ENCODE data around the gene TTC24.
"Not testable (repeated sequence)": the region's sequence is repeated elsewhere in the genome, so short reads cannot be mapped to it uniquely, and the experiment has no call there.

Gene TTC24

DNA sequence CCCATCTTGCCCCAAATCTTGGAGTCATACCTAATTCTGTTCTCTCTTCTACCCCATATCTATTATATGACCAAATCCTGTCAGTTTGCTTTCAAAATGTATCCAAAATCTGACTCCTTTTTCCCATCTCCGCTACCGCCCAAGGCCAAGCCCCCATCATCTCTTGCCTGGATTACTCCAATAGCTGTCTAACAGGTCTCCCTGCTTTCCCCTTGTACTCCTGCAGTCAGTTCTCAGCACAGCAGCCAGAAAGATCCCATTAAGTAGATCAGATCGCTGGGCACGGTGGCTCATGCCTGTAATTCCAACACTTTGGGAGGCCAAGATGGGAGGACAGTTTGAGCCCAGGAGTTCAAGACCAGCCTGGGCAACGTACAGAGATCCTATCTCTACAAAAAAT is 27.0 kb upstream of the TTC24 start:
- POLR2A ChIA-PET: no interaction called here
- Histone ChIP-seq H3K36me3 (ENCODE audit: control insufficient read depth in 4 of 4, insufficient read depth in 4 of 4, low read length in 3 of 4) (peaks cover 10 to 57% (median 38%) of the 10 kb centered on the region in 4 experiments), H3K27ac (ENCODE audit: insufficient read depth in 1 of 2, low read depth in 1 of 2, low read length in 2 of 2, poor library complexity in 1 of 2, severe bottlenecking in 2 of 2) (no peak overlapping the region), H3K9me3 (ENCODE audit: control extremely low read depth in 1 of 5, control insufficient read depth in 4 of 5, insufficient read depth in 2 of 5, low read depth in 1 of 5, low read length in 4 of 5) (no peaks in the 10 kb centered on the region), H3K4me1 (ENCODE audit: control extremely low read depth in 1 of 4, control insufficient read depth in 4 of 4, insufficient read depth in 4 of 4, low read length in 3 of 4) (peaks cover 0 to 19% (median 5%) of the 10 kb centered on the region in 4 experiments), H3K27me3 (replicated peaks in 2 of 5; ENCODE audit: control insufficient read depth in 4 of 5, insufficient read depth in 5 of 5, low read length in 4 of 5) (no peaks in the 10 kb centered on the region), H3K4me3 (ENCODE audit: control insufficient read depth in 1 of 7, extremely low read depth in 1 of 7, insufficient read depth in 4 of 7, low read depth in 2 of 7, low read length in 6 of 7) (no peak overlapping the region)
- DNase-seq: no peak
- 76% methylated on average over 5 of the region's 5 CpGs for WGBS (ENCODE audit: insufficient coverage)
- CTCF ChIA-PET: interaction anchor here (1.3 to 1.6 kb wide), 3 partner anchors 28 to 67 kb away, joined by 4 to 5 read pairs (median 5); partner anchors contain the start of gene MEF2D

DNA sequence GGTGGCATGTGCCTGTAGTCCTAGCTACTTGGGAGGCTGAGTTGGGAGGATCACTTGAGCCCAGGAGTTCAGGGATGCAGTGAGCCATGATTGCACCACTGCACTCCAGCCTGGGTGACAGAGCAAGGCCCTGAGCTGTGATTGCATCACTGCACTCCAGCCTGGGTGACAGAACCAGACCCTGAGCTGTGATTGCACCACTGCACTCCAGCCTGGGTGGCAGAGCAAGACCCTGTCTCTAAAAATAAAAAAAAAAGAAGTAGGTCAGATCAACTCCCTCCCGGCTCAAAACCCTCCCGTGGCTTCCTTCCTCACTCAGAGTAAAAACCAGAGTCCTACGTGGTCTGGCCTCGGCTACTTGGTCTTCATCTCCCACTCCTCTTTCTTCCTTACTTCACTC is 26.6 kb upstream of the TTC24 start:
- CTCF ChIA-PET: interaction anchor here (1.6 kb wide), 1 partner anchor 67 kb away, joined by 5 read pairs; no protein-coding TSS in a partner anchor
- Histone ChIP-seq H3K4me1 (ENCODE audit: control extremely low read depth in 1 of 4, control insufficient read depth in 4 of 4, insufficient read depth in 4 of 4, low read length in 3 of 4) (peaks cover 0 to 19% (median 5%) of the 10 kb centered on the region in 4 experiments), H3K36me3 (ENCODE audit: control insufficient read depth in 4 of 4, insufficient read depth in 4 of 4, low read length in 3 of 4) (peaks cover 9 to 53% (median 34%) of the 10 kb centered on the region in 4 experiments)
- H3K27ac ChIP-seq (ENCODE audit: insufficient read depth in 1 of 2, low read depth in 1 of 2, low read length in 2 of 2, poor library complexity in 1 of 2, severe bottlenecking in 2 of 2); H3K9me3 ChIP-seq (ENCODE audit: control extremely low read depth in 1 of 5, control insufficient read depth in 4 of 5, insufficient read depth in 2 of 5, low read depth in 1 of 5, low read length in 4 of 5); H3K27me3 ChIP-seq (replicated peaks in 2 of 5; ENCODE audit: control insufficient read depth in 4 of 5, insufficient read depth in 5 of 5, low read length in 4 of 5); H3K4me3 ChIP-seq (ENCODE audit: control insufficient read depth in 1 of 7, extremely low read depth in 1 of 7, insufficient read depth in 4 of 7, low read depth in 2 of 7, low read length in 6 of 7); POLR2A ChIA-PET: not testable (repeated sequence)
- 0% methylated on average over 4 of the region's 4 CpGs for WGBS (ENCODE audit: insufficient coverage)
- DNase-seq: peak; percentile 1 to 42 (median 36)

DNA sequence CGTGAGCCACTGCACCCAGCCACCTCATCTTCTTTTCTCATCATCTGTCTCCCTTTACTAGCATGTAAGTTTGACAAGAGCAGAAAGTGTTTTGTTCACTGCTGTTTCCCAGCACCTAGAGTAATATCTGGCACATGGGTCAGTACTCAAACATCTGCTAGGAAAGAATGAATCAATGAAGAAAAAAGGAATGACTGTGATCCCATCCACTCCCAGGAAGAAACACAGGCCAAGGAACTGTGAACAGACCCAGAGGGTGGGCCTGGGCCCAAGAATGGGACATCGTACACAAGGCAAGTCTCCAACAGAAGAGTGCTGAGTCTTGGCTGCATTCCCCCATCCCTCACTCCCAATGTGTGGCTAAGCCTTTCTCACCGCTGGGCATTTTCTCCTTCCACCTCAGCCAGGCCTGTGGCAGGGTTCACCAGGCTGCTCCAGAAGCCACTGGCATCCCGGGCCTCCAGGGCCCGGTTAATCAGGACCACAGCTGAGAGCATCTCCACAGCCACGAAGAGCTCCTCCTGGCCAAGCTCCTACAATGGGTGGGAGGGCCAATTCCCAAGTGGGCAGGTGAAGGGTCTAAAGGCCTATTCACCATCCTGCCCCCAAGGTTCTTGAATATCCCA is 25.6 kb upstream of the TTC24 start:
- no peak overlapping the region for H3K4me3 ChIP-seq (ENCODE audit: control insufficient read depth in 1 of 7, extremely low read depth in 1 of 7, insufficient read depth in 4 of 7, low read depth in 2 of 7, low read length in 6 of 7)
- 100% methylated on average over 3 of the region's 6 CpGs for WGBS (ENCODE audit: insufficient coverage)
- no peak for DNase-seq
- ChIA-PET POLR2A (interaction anchor here (0.8 kb wide), 1 partner anchor 73 kb away, joined by 3 read pairs; no protein-coding TSS in a partner anchor), CTCF (interaction anchor here (1.0 to 1.6 kb wide), 5 partner anchors 10 to 67 kb away, joined by 3 to 7 read pairs (median 4); partner anchors contain the start of gene MEF2D)
- no peaks in the 10 kb centered on the region for H3K9me3 ChIP-seq (ENCODE audit: control extremely low read depth in 1 of 5, control insufficient read depth in 4 of 5, insufficient read depth in 2 of 5, low read depth in 1 of 5, low read length in 4 of 5)
- H3K36me3 ChIP-seq (ENCODE audit: control insufficient read depth in 4 of 4, insufficient read depth in 4 of 4, low read length in 3 of 4): peaks cover 6 to 44% (median 29%) of the 10 kb centered on the region in 4 experiments
- peaks cover 0 to 19% (median 5%) of the 10 kb centered on the region in 4 experiments for H3K4me1 ChIP-seq (ENCODE audit: control extremely low read depth in 1 of 4, control insufficient read depth in 4 of 4, insufficient read depth in 4 of 4, low read length in 3 of 4)
- H3K27ac ChIP-seq (ENCODE audit: insufficient read depth in 1 of 2, low read depth in 1 of 2, low read length in 2 of 2, poor library complexity in 1 of 2, severe bottlenecking in 2 of 2): no peak overlapping the region
- H3K27me3 ChIP-seq (replicated peaks in 2 of 5; ENCODE audit: control insufficient read depth in 4 of 5, insufficient read depth in 5 of 5, low read length in 4 of 5): no peaks in the 10 kb centered on the region

DNA sequence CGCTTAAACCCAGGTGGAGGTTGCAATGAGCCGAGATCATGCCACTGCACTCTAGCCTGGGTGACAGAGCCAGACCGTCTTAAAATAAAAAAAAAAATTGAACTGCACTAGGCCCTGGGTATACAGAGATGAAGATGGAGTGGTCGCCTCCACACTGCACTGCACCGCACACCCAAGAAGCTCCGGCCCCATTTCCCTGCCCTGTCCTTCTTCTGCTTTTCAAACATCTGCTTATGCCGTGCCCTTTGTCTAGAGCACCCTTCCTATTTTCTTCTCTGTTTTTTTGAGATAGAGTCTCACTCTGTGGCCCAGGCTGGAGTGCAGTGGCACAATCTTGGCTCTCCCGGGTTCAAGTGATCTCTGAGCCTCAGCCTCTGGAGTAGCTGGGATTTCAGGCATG is 24.6 kb upstream of the TTC24 start:
- Histone ChIP-seq H3K27me3 (replicated peaks in 2 of 5; ENCODE audit: control insufficient read depth in 4 of 5, insufficient read depth in 5 of 5, low read length in 4 of 5) (no peaks in the 10 kb centered on the region), H3K36me3 (ENCODE audit: control insufficient read depth in 4 of 4, insufficient read depth in 4 of 4, low read length in 3 of 4) (peaks cover 8 to 48% (median 34%) of the 10 kb centered on the region in 4 experiments), H3K9me3 (ENCODE audit: control extremely low read depth in 1 of 5, control insufficient read depth in 4 of 5, insufficient read depth in 2 of 5, low read depth in 1 of 5, low read length in 4 of 5) (no peaks in the 10 kb centered on the region), H3K4me1 (ENCODE audit: control extremely low read depth in 1 of 4, control insufficient read depth in 4 of 4, insufficient read depth in 4 of 4, low read length in 3 of 4) (peaks cover 0 to 19% (median 5%) of the 10 kb centered on the region in 4 experiments), H3K4me3 (ENCODE audit: control insufficient read depth in 1 of 7, extremely low read depth in 1 of 7, insufficient read depth in 4 of 7, low read depth in 2 of 7, low read length in 6 of 7) (no peak overlapping the region), H3K27ac (ENCODE audit: insufficient read depth in 1 of 2, low read depth in 1 of 2, low read length in 2 of 2, poor library complexity in 1 of 2, severe bottlenecking in 2 of 2) (no peak overlapping the region)
- CTCF ChIA-PET: interaction anchor here (0.7 to 2.0 kb wide), 10 partner anchors 9 to 165 kb away, joined by 3 to 7 read pairs (median 4); partner anchors contain the start of gene MEF2D
- POLR2A ChIA-PET: interaction anchor here (0.6 kb wide), 1 partner anchor 12 kb away, joined by 3 read pairs; no protein-coding TSS in a partner anchor
- no peak for DNase-seq
- WGBS (ENCODE audit: insufficient coverage): 85% methylated on average over 7 of the region's 8 CpGs

DNA sequence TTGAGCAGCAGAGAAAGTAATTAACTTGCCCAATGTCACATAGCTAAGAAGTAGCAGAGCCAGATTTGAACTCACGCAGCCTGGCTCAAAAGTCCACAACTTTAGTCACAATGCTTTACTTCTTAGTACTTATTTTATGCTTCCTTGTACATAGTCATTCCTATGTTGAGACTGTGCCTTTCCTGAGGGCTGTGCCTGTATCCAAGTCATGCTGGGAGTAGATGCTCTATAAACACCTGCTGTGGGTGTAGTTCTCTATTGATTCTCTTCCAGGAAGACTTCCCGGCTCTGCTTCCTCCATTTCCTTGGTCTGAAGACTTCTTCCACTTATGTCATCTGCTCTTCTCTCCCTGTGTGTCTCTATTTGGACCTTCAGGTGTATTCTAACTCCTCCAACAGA is 23.8 kb upstream of the TTC24 start:
- ChIA-PET CTCF (interaction anchor here (1.0 to 2.0 kb wide), 10 partner anchors 13 to 166 kb away, joined by 3 to 8 read pairs (median 4); no protein-coding TSS in a partner anchor), POLR2A (no interaction called here)
- no peaks in the 10 kb centered on the region for H3K9me3 ChIP-seq (ENCODE audit: control extremely low read depth in 1 of 5, control insufficient read depth in 4 of 5, insufficient read depth in 2 of 5, low read depth in 1 of 5, low read length in 4 of 5)
- no peak overlapping the region for H3K27ac ChIP-seq (ENCODE audit: insufficient read depth in 1 of 2, low read depth in 1 of 2, low read length in 2 of 2, poor library complexity in 1 of 2, severe bottlenecking in 2 of 2)
- peaks cover 0 to 19% (median 5%) of the 10 kb centered on the region in 4 experiments for H3K4me1 ChIP-seq (ENCODE audit: control extremely low read depth in 1 of 4, control insufficient read depth in 4 of 4, insufficient read depth in 4 of 4, low read length in 3 of 4)
- no peaks in the 10 kb centered on the region for H3K27me3 ChIP-seq (replicated peaks in 2 of 5; ENCODE audit: control insufficient read depth in 4 of 5, insufficient read depth in 5 of 5, low read length in 4 of 5)
- no peak overlapping the region for H3K4me3 ChIP-seq (ENCODE audit: control insufficient read depth in 1 of 7, extremely low read depth in 1 of 7, insufficient read depth in 4 of 7, low read depth in 2 of 7, low read length in 6 of 7)
- DNase-seq: no peak
- peaks cover 9 to 47% (median 32%) of the 10 kb centered on the region in 4 experiments for H3K36me3 ChIP-seq (ENCODE audit: control insufficient read depth in 4 of 4, insufficient read depth in 4 of 4, low read length in 3 of 4)
- WGBS (ENCODE audit: insufficient coverage): 100% methylated on average over 1 of the region's 2 CpGs

DNA sequence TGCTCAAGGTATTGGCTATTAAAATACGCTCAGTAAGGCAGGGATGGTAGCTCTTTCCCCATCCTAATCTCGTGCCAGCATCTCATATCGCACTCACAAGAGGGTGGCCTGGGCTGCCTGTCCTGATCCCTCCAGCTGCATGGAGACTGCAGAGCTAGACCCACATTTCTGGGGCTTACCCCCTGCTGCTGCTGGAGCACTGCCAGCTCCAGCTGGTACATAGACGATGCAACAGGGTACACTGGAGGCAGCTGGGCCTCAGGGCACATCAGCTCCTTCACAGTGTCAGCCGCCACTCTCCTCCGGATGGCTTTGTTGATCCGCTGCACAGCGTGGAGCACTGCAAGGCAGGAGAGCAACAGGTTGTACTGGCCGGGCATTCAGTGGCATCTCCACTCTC is 23.2 kb upstream of the TTC24 start:
- Histone ChIP-seq H3K9me3 (ENCODE audit: control extremely low read depth in 1 of 5, control insufficient read depth in 4 of 5, insufficient read depth in 2 of 5, low read depth in 1 of 5, low read length in 4 of 5) (no peaks in the 10 kb centered on the region), H3K27me3 (replicated peaks in 2 of 5; ENCODE audit: control insufficient read depth in 4 of 5, insufficient read depth in 5 of 5, low read length in 4 of 5) (no peaks in the 10 kb centered on the region), H3K4me1 (ENCODE audit: control extremely low read depth in 1 of 4, control insufficient read depth in 4 of 4, insufficient read depth in 4 of 4, low read length in 3 of 4) (peaks cover 0 to 19% (median 5%) of the 10 kb centered on the region in 4 experiments), H3K4me3 (ENCODE audit: control insufficient read depth in 1 of 7, extremely low read depth in 1 of 7, insufficient read depth in 4 of 7, low read depth in 2 of 7, low read length in 6 of 7) (no peak overlapping the region), H3K27ac (ENCODE audit: insufficient read depth in 1 of 2, low read depth in 1 of 2, low read length in 2 of 2, poor library complexity in 1 of 2, severe bottlenecking in 2 of 2) (no peak overlapping the region), H3K36me3 (ENCODE audit: control insufficient read depth in 4 of 4, insufficient read depth in 4 of 4, low read length in 3 of 4) (peaks cover 9 to 46% (median 33%) of the 10 kb centered on the region in 4 experiments)
- ChIA-PET POLR2A (no interaction called here), CTCF (interaction anchor here (1.0 to 2.0 kb wide), 7 partner anchors 12 to 98 kb away, joined by 3 to 8 read pairs (median 5); no protein-coding TSS in a partner anchor)
- 85% methylated on average over 8 of the region's 9 CpGs for WGBS (ENCODE audit: insufficient coverage)
- no peak for DNase-seq

Measured in common myeloid progenitor, CD34-positive (primary cell).